Skeletal muscle cell (primary cell): ENCODE measurements around the gene SCAMP2.

Source experiments
- DNase-seq: peaks from one replicate; pipeline ENCODE4 v3.0.0-alpha.2; 2010; ENCODE audit warnings: low read depth
- H3K4me3 ChIP-seq: 2 replicates; pipeline ENCODE4 v1.5.1; 2011; ENCODE audit warnings: low read depth, mild to moderate bottlenecking, control low read depth, low read length, moderate library complexity

The SCAMP2 gene

GRCh38 chr15:74802290-74802689 lies 70.9 kb downstream of the SCAMP2 start:
- H3K4me3 ChIP-seq, result no peak overlapping the region
- DNase-seq, result no peak

DNA sequence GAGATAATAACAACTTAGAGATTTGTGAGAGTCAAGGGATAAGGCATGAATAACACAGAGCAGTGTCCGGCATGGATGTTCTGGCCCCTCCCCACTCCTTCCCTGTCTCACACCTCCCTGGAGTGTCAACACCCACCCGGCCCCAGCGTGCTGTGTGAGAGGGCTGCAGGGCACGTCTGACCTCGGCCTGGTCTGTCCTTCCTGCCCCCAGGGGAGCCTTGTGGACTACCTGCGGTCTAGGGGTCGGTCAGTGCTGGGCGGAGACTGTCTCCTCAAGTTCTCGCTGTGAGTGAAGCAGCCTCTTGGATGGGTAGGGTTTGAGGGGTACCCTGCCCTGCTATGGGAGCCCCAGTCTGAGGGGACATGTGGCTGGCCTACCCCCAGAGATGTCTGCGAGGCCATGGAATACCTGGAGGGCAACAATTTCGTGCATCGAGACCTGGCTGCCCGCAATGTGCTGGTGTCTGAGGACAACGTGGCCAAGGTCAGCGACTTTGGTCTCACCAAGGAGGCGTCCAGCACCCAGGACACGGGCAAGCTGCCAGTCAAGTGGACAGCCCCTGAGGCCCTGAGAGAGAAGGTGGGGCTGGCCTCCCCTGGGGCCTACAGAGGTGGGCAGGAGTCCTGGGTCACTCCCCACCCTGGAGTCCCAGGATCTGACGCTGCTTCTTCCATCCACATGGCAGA lies 71.7 kb downstream of the SCAMP2 start:
- no peak for DNase-seq
- no peak overlapping the region for H3K4me3 ChIP-seq

DNA sequence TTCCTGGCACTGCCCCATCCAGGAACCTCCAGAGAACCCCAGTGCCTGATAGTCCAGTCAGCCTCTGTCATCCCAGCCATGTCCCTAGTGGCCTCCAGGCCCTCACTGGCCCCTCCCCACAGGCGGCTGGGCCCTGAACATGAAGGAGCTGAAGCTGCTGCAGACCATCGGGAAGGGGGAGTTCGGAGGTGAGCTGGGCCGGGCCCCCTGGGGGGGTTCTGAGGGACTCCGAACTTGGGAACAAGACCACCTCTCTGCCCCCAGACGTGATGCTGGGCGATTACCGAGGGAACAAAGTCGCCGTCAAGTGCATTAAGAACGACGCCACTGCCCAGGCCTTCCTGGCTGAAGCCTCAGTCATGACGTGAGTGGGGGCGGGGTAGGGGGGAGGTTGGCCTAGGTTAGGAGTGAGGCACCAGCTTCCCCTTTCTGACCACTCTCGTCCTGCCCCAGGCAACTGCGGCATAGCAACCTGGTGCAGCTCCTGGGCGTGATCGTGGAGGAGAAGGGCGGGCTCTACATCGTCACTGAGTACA lies 72.5 kb downstream of the SCAMP2 start:
- H3K4me3 ChIP-seq, result no peak overlapping the region
- no peak for DNase-seq

DNA sequence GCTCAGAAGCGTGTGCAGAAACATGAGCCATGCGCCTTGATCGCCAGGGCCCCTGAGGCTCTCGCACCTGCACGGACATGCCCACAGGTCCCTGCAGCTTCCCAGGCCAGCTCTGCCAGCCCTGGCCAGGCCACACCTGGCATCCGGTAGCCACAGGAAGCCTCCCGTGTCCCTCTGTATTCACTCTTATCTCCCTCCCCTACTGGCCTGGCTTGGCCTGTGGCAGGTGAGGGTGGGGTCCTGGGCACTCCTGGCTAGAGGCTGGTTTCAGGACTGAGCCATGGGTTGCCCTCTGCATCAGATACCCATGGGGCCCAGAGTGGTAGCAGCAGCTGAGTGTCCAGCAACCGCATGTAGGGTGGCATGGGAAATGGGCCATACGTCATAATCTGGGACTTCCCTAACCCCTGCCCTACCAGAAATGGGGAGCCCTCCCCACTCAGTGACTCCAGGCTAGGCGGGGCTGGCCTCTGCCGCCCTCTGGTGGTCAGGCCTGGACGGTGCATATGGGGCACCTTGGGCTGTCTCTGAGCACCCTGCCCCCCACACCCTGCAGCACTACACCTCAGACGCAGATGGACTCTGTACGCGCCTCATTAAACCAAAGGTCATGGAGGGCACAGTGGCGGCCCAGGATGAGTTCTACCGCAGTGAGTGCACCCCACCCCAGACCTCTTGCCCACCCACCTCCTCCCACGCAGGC lies 73.2 kb downstream of the SCAMP2 start:
- no peak for DNase-seq
- H3K4me3 ChIP-seq, result no peak overlapping the region

DNA sequence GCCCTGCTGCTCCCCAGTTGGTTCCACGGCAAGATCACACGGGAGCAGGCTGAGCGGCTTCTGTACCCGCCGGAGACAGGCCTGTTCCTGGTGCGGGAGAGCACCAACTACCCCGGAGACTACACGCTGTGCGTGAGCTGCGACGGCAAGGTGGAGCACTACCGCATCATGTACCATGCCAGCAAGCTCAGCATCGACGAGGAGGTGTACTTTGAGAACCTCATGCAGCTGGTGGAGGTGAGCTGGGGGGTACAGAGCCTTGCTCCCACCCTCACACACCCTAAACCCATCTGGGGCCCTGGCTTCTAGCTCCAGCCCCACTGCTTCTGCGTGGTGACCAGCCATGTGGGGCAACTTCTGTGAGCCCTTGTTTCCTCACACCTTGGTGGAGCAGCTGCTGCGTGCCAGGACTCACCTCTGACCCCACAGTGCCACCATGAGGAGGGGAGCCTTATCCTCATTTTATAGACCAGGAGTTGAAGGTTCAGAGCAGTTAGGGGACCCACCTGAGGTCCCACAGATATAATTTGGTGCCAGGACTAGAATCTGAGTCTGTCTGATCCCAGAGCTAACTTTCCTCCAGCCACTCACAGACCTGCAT lies 73.8 kb downstream of the SCAMP2 start:
- no peak for DNase-seq
- H3K4me3 ChIP-seq, result no peak overlapping the region

GRCh38 chr15:74798388-74799254 lies 74.5 kb downstream of the SCAMP2 start:
- no peak for DNase-seq
- H3K4me3 ChIP-seq, result no peak overlapping the region

DNA sequence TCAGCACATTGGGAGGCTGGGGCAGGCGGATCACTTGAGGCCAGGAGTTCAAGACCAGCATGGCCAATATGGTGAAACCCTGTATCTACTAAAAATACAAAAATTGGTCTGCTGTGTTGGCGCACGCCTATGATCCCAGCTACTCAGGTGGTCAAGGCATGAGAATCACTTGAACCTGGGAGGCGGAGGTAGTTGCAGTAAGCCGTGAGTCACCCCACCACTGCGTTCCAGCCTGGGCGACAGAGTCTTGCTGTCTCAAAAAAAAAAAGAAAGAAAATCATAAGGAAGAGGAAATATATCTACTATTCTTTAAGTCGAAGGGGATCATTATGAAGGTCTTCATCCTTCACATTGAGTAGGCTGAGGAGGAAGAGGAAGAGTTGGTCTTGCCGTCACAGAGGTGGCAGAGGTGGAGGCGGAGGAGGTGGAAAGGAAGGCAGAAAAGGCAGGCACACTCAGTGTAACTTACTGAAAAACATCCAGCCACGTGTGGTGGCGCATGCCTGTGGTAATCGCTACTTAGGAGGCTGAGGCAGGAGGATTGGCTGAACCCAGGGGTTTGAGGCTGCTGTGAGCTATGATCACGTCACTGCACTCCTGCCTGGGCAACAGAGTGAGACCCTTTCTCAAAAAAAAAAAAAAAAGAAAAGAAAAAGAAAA lies 77.1 kb downstream of the SCAMP2 start:
- no peak for DNase-seq
- H3K4me3 ChIP-seq, result no peak overlapping the region

GRCh38 chr15:74794970-74795349 lies 78.2 kb downstream of the SCAMP2 start:
- H3K4me3 ChIP-seq, result no peak overlapping the region
- DNase-seq, result no peak

- no peak overlapping the region for H3K4me3 ChIP-seq
Measured at GRCh38 chr15:74794248-74794969, 78.8 kb downstream of the SCAMP2 start.

More at GRCh38 chr15:74794248-74794969, 78.8 kb downstream of the SCAMP2 start:
- no peak for DNase-seq
